Loucy (cell line): ENCODE measurements around the gene KCNT2.

Experiments
- EZH2phosphoT487 ChIP-seq: fragments of 200-600 bp; IDR thresholded peaks from 2 replicates; pipeline ENCODE4 v1.6.1; 2018; ENCODE audit warnings: antibody characterized with exemption, mild to moderate bottlenecking, moderate library complexity, borderline replicate concordance
- TF ChIP-seq, protein P1 (sequence below): fragments of 200-600 bp; sonication (generic); conservative IDR thresholded peaks from 2 replicates; pipeline ENCODE4 v1.5.1; 2014; ENCODE audit warnings: mild to moderate bottlenecking, antibody characterized with exemption, low read length

DNA sequence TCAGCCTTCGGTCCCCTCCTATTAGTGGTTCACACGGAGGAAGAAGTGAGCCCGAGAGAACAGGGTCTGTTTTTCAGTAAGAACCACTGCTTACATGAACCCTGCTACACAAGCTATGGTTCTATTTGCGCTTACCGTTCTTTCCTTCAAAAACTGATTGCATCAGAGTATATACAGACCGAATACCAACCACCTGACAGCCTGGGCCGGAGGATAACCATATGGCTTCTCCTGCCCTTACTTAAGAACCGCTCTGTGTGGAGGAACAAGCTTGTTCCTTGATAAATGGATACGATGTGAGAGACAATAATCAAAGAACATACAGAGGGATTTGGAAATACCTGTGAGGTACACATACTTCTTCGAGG is 1.1 kb upstream of the KCNT2 start:
- TF ChIP-seq, protein P1, sequence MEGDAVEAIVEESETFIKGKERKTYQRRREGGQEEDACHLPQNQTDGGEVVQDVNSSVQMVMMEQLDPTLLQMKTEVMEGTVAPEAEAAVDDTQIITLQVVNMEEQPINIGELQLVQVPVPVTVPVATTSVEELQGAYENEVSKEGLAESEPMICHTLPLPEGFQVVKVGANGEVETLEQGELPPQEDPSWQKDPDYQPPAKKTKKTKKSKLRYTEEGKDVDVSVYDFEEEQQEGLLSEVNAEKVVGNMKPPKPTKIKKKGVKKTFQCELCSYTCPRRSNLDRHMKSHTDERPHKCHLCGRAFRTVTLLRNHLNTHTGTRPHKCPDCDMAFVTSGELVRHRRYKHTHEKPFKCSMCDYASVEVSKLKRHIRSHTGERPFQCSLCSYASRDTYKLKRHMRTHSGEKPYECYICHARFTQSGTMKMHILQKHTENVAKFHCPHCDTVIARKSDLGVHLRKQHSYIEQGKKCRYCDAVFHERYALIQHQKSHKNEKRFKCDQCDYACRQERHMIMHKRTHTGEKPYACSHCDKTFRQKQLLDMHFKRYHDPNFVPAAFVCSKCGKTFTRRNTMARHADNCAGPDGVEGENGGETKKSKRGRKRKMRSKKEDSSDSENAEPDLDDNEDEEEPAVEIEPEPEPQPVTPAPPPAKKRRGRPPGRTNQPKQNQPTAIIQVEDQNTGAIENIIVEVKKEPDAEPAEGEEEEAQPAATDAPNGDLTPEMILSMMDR: no peak
- TF ChIP-seq EZH2phosphoT487: no peak
